Measurements from ENCODE around the gene CTNNBL1.

- TF ChIP-seq POLR2AphosphoS5 (IDR thresholded peaks at IDR 0.05; ENCODE audit: borderline replicate concordance, low read depth, low read length): no peak
- TF ChIP-seq EZH2 (IDR thresholded peaks at IDR 0.05): no peak
- no peak for TF ChIP-seq FOXP2 (optimal IDR thresholded peaks at IDR 0.05; ENCODE audit: control extremely low read depth, extremely low read length, insufficient read depth)
Observed at GRCh38 chr20:37790900-37791299, 97.1 kb downstream of the CTNNBL1 start.
